Subcutaneous abdominal adipose tissue (tissue), 5 donors: ENCODE measurements around the gene AGAP1.

Experiments
- H3K27ac ChIP-seq: one replicate; pipeline ENCODE4 v1.7.0; 2013; ENCODE audit warnings: low read depth, mild to moderate bottlenecking, inconsistent platforms, low read length, moderate library complexity
- H3K27me3 ChIP-seq, 5 donors: one replicate each; pipeline ENCODE4 v1.7.0; 2013; ENCODE audit warnings: low read length in 5 of 5, inconsistent platforms in 1 of 5; ENCODE audit not compliant: control insufficient read depth in 5 of 5, insufficient read depth in 4 of 5
- H3K36me3 ChIP-seq, 5 donors: one replicate each; pipeline ENCODE4 v1.7.0; 2013; ENCODE audit warnings: low read length in 5 of 5; ENCODE audit not compliant: control insufficient read depth in 5 of 5, insufficient read depth in 5 of 5
- H3K4me1 ChIP-seq, 5 donors: one replicate each; pipeline ENCODE4 v1.7.0; 2013; ENCODE audit warnings: low read length in 5 of 5, mild to moderate bottlenecking in 3 of 5, moderate library complexity in 1 of 5; ENCODE audit not compliant: control insufficient read depth in 5 of 5, insufficient read depth in 5 of 5
- H3K4me3 ChIP-seq, 5 donors: one replicate each; pipeline ENCODE4 v1.7.0; 2013; ENCODE audit warnings: low read length in 5 of 5, low read depth in 1 of 5
- H3K9ac ChIP-seq, 5 donors: one replicate each; pipeline ENCODE4 v1.7.0; 2013; ENCODE audit warnings: low read length in 5 of 5, mild to moderate bottlenecking in 4 of 5, moderate library complexity in 3 of 5
- H3K9me3 ChIP-seq, 5 donors: one replicate each; pipeline ENCODE4 v1.7.0; 2013; ENCODE audit warnings: low read length in 5 of 5; ENCODE audit not compliant: control insufficient read depth in 5 of 5
- donor health status: healthy.
- donor health status: healthy.
- donor health status: healthy.
- donor health status: healthy.
- donor health status: healthy.

The AGAP1 gene

DNA sequence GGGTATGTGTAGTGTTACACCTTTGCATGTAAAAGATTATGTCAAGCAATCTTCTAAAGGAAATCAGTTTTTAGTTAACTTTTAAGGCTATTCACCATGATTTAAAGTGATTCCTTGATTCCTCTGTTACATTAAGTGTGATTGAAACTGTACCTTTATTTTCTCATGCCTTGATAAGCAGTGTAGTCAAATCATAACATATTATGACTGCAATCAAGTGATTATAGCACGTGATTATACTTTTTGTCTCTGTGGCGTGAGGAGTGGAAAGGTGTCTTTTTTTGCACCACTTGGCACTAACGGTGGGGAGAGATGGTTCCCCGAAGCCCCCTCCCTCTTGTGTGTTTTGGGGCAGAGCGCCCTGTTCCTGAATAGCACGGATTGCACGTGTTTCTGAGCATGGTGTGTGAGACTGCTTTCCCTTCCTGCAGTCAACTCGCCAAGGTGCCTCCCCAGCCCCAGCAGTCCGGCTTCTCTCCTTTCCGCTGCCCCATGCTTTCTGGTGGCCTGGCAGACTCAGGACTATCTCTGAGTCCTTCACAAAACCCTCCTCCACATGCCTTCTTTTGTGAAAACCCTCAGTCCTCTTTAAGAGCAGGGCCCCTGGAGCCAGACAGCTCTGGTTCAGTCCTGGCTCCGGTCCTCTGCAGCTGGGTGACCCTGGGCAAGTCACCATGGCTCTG, 68.4 kb downstream of the AGAP1 start:
- Histone ChIP-seq H3K27me3 (no peaks in the 10 kb centered on the region), H3K4me1 (peaks cover 7 to 22% (median 15%) of the 10 kb centered on the region in 5 donors), H3K27ac (no peak overlapping the region), H3K4me3 (no peak overlapping the region), H3K9ac (no peak overlapping the region), H3K9me3 (no peaks in the 10 kb centered on the region), H3K36me3 (no peaks in the 10 kb centered on the region)

- no peak overlapping the region for H3K27ac ChIP-seq
- H3K27me3 ChIP-seq: no peaks in the 10 kb centered on the region
- peaks cover 0 to 3% (median under 1%) of the 10 kb centered on the region in 5 donors for H3K9me3 ChIP-seq
- H3K4me3 ChIP-seq: no peak overlapping the region
- peaks cover 0 to under 1% (median 0%) of the 10 kb centered on the region in 5 donors for H3K36me3 ChIP-seq
- H3K4me1 ChIP-seq: peaks cover 7 to 24% (median 15%) of the 10 kb centered on the region in 5 donors
- no peak overlapping the region for H3K9ac ChIP-seq
Observed at GRCh38 chr2:235563056-235563910, 69.4 kb downstream of the AGAP1 start.

GRCh38 chr2:235564066-235564465, 70.2 kb downstream of the AGAP1 start:
- no peaks in the 10 kb centered on the region for H3K27me3 ChIP-seq
- no peak overlapping the region for H3K27ac ChIP-seq
- H3K9me3 ChIP-seq: peaks cover 3 to 10% (median 8%) of the 10 kb centered on the region in 5 donors
- H3K9ac ChIP-seq: no peak overlapping the region
- peaks cover 0 to 5% (median 0%) of the 10 kb centered on the region in 5 donors for H3K36me3 ChIP-seq
- peaks cover 7 to 24% (median 15%) of the 10 kb centered on the region in 5 donors for H3K4me1 ChIP-seq
- H3K4me3 ChIP-seq: no peak overlapping the region

- Histone ChIP-seq H3K4me3 (no peak overlapping the region), H3K36me3 (peaks cover 0 to 5% (median 0%) of the 10 kb centered on the region in 5 donors), H3K27ac (no peak overlapping the region), H3K27me3 (no peaks in the 10 kb centered on the region), H3K4me1 (peaks cover 7 to 26% (median 15%) of the 10 kb centered on the region in 5 donors), H3K9me3 (peaks cover 3 to 10% (median 8%) of the 10 kb centered on the region in 5 donors), H3K9ac (no peak overlapping the region)
Observed at GRCh38 chr2:235564884-235565530, 71.2 kb downstream of the AGAP1 start.

- H3K9ac ChIP-seq: no peak overlapping the region
- H3K9me3 ChIP-seq: peaks cover 3 to 10% (median 8%) of the 10 kb centered on the region in 5 donors
- H3K27ac ChIP-seq: no peak overlapping the region
Observed at GRCh38 chr2:235566415-235566814, 72.6 kb downstream of the AGAP1 start.

DNA sequence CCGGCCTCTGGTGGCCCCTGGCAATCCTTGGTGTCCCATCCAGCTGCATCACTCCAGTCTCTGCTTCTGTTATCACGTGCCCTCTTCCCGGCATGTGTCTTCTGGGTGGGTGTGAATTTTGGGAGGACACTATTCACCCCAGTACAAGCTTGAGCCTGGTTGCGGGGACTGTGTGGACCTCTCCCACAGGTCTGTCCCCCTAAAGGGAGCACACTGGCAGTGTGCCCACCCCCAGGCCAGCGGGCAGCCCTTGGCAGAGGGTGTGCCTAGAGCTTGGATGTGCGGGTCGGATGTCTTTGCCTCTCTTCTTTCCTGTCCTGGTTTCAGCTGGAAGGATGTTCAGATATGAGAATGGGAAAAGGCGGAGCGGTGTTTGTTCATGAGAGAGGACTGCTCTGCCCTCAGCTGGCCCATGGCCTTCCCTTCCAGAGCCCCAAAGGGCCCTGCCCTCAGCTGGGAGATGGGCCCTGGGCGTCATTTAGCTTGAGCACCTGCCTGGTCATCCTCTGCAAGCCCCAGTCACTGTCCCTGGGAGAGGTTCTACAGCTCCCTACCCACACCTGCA, 73.2 kb downstream of the AGAP1 start:
- Histone ChIP-seq H3K9ac (no peak overlapping the region), H3K27ac (no peak overlapping the region), H3K4me3 (no peak overlapping the region), H3K9me3 (peaks cover 3 to 10% (median 8%) of the 10 kb centered on the region in 5 donors), H3K27me3 (no peaks in the 10 kb centered on the region), H3K36me3 (peaks cover 0 to 5% (median 0%) of the 10 kb centered on the region in 5 donors), H3K4me1 (peaks cover 7 to 26% (median 15%) of the 10 kb centered on the region in 5 donors)

More at GRCh38 chr2:235566415-235566814, 72.6 kb downstream of the AGAP1 start:
- no peaks in the 10 kb centered on the region for H3K27me3 ChIP-seq
- peaks cover 0 to 5% (median 0%) of the 10 kb centered on the region in 5 donors for H3K36me3 ChIP-seq
- no peak overlapping the region for H3K4me3 ChIP-seq
- H3K4me1 ChIP-seq: peaks cover 7 to 26% (median 15%) of the 10 kb centered on the region in 5 donors

DNA sequence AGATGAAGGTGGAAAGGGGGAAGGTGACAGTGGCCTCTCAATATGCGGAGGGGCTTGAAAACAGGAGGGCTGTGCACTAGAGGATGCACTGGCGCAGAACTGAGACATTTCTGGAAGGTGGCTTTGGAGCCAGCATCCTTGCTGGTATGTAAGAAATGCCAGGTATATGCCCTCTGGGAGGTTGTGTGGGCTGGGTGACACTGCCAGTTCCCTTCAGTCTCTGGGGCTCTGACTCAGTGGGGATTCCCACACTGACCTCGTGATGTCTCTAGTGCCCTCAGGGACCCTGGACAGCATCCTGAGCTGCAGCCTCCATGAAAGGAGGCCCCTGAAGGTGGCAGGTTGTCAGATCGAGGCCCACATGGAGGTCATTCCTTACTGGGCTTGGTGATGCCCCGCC, 74.0 kb downstream of the AGAP1 start:
- Histone ChIP-seq H3K27ac (no peak overlapping the region), H3K4me1 (peaks cover 7 to 26% (median 15%) of the 10 kb centered on the region in 5 donors), H3K36me3 (peaks cover 0 to 5% (median 0%) of the 10 kb centered on the region in 5 donors), H3K27me3 (no peaks in the 10 kb centered on the region), H3K9ac (no peak overlapping the region), H3K4me3 (no peak overlapping the region), H3K9me3 (peaks cover 3 to 10% (median 8%) of the 10 kb centered on the region in 5 donors)

GRCh38 chr2:235568431-235568830, 74.6 kb downstream of the AGAP1 start:
- no peak overlapping the region for H3K9ac ChIP-seq
- no peaks in the 10 kb centered on the region for H3K27me3 ChIP-seq
- peak overlapping the region in 2 of 5 donors; percentile 1 to 2 for H3K4me3 ChIP-seq
- peaks cover 7 to 21% (median 10%) of the 10 kb centered on the region in 5 donors for H3K4me1 ChIP-seq
- peaks cover 3 to 10% (median 8%) of the 10 kb centered on the region in 5 donors for H3K9me3 ChIP-seq
- peaks cover 0 to 5% (median 0%) of the 10 kb centered on the region in 5 donors for H3K36me3 ChIP-seq
- H3K27ac ChIP-seq: no peak overlapping the region

DNA sequence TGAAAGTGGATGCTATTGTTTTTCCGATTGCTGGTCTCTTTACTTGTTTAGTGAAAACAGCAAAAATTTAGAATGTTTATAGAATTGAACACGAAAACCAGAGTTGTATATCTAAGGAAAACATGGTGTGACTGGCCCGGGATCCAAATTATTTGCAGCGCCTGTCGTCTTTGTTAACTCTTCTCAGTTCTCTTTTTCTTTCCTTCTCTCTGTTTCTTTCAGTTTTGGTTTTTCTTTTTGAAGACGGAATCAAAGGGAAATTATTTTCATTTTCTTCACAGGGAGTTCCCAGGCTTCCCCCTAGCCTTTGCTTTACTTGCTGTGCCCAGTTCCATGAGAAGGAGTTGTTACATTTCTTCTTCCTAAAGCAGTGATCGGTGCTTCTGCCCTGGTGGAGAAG, 76.0 kb downstream of the AGAP1 start:
- no peak overlapping the region for H3K27ac ChIP-seq
- H3K9ac ChIP-seq: peak overlapping the region in 1 of 5 donors; percentile 25
- peaks cover 0 to 5% (median 0%) of the 10 kb centered on the region in 5 donors for H3K36me3 ChIP-seq
- peaks cover 3 to 10% (median 8%) of the 10 kb centered on the region in 5 donors for H3K9me3 ChIP-seq
- H3K4me3 ChIP-seq: no peak overlapping the region
- H3K27me3 ChIP-seq: no peaks in the 10 kb centered on the region
- peaks cover 0 to 16% (median 2%) of the 10 kb centered on the region in 5 donors for H3K4me1 ChIP-seq
